Neural cell (in vitro differentiated cells): ENCODE results near the gene HOXC10. TPM values are rescaled to one million over a fixed set of nuclear protein-coding genes. Genes with fewer than 3 reads are reported as not detected.

Experiments used
- H2AFZ ChIP-seq: fragments of 200-600, 300-800 bp; sonication (generic), shearing (Covaris generic); 2 replicates; pipeline ENCODE4 v1.6.0; 2014; ENCODE audit warnings: low read depth, mild to moderate bottlenecking, antibody characterized with exemption, low read length, moderate library complexity
- H3F3A ChIP-seq: fragments of 200-600 bp; shearing (Covaris generic); 2 replicates; pipeline ENCODE4 v1.6.1; 2016; ENCODE audit warnings: mild to moderate bottlenecking, moderate library complexity, mixed read lengths, antibody characterized with exemption, low read length; ENCODE audit not compliant: insufficient read depth, poor library complexity, severe bottlenecking
- H3K27ac ChIP-seq: fragments of 200-600, 300-800 bp; sonication (generic), shearing (Covaris generic); 2 replicates; pipeline ENCODE4 v1.5.1; 2014; ENCODE audit warnings: mild to moderate bottlenecking, low read length, moderate library complexity
- H3K27me3 ChIP-seq: fragments of 300-800, 200-600 bp; sonication (generic), shearing (Covaris generic); 2 replicates; pipeline ENCODE4 v1.6.0; 2014; ENCODE audit warnings: mild to moderate bottlenecking, low read depth, low read length, moderate library complexity; ENCODE audit not compliant: insufficient read depth
- H3K36me3 ChIP-seq: fragments of 300-800, 200-600 bp; sonication (generic), shearing (Covaris generic); 2 replicates; pipeline ENCODE4 v1.5.1; 2014; ENCODE audit warnings: mild to moderate bottlenecking, antibody characterized with exemption, low read length, moderate library complexity; ENCODE audit not compliant: insufficient read depth
- H3K4me2 ChIP-seq: fragments of 300-800, 200-600 bp; sonication (generic), shearing (Covaris generic); 2 replicates; pipeline ENCODE4 v1.6.0; 2014; ENCODE audit warnings: mild to moderate bottlenecking, low read length
- H3K4me3 ChIP-seq: fragments of 300-800, 200-600 bp; sonication (generic), shearing (Covaris generic); 2 replicates; pipeline ENCODE4 v1.5.1; 2014; ENCODE audit warnings: mild to moderate bottlenecking, low read length, moderate library complexity
- H3K79me2 ChIP-seq: fragments of 200-600 bp; shearing (Covaris generic); replicated peaks from 2 replicates; pipeline ENCODE4 v1.6.0; 2014; ENCODE audit warnings: mild to moderate bottlenecking, low read length, moderate library complexity; ENCODE audit not compliant: insufficient read depth
- H3K9ac ChIP-seq: fragments of 300-800, 200-600 bp; sonication (generic), shearing (Covaris generic); 2 replicates; pipeline ENCODE4 v1.6.1; 2016; ENCODE audit warnings: mild to moderate bottlenecking, low read length, mixed read lengths
- H3K9me2 ChIP-seq: fragments of 200-600 bp; shearing (Covaris generic); 2 replicates; pipeline ENCODE4 v1.6.1; 2016; ENCODE audit warnings: mild to moderate bottlenecking, low read length, mixed read lengths; ENCODE audit not compliant: insufficient read depth
- H3K9me3 ChIP-seq: fragments of 200-600, 300-800 bp; sonication (generic), shearing (Covaris generic); 2 replicates; pipeline ENCODE4 v1.6.1; 2016; ENCODE audit warnings: mild to moderate bottlenecking, mixed run types, low read length, moderate library complexity, mixed read lengths
- H4K20me1 ChIP-seq: fragments of 200-600 bp; shearing (Covaris generic); 2 replicates; pipeline ENCODE4 v1.6.1; 2016; ENCODE audit warnings: mild to moderate bottlenecking, mixed run types; ENCODE audit not compliant: insufficient read depth
- CTCF ChIP-seq: fragments of 450-650 bp; IDR thresholded peaks from 2 replicates; pipeline ENCODE4 v1.5.1; 2014; ENCODE audit warnings: antibody characterized with exemption, mild to moderate bottlenecking, moderate library complexity; ENCODE audit not compliant: poor library complexity, severe bottlenecking
- EP300 ChIP-seq: fragments of 450-650 bp; conservative IDR thresholded peaks from 2 replicates; pipeline ENCODE4 v1.6.1; 2014; ENCODE audit warnings: antibody characterized with exemption, mild to moderate bottlenecking, moderate library complexity; ENCODE audit not compliant: poor library complexity, severe bottlenecking
- EZH2 ChIP-seq: fragments of 200-600, 300-800 bp; shearing (Covaris generic), sonication (generic); IDR thresholded peaks from 2 replicates; pipeline ENCODE4 v1.6.1; 2014; ENCODE audit warnings: antibody characterized with exemption, low read length, borderline replicate concordance, mild to moderate bottlenecking; ENCODE audit not compliant: insufficient read depth, poor library complexity, severe bottlenecking
- MXI1 ChIP-seq: fragments of 450-650 bp; conservative IDR thresholded peaks from 2 replicates; pipeline ENCODE4 v1.6.1; 2014; ENCODE audit warnings: antibody characterized with exemption, mild to moderate bottlenecking; ENCODE audit not compliant: poor library complexity, severe bottlenecking
- POLR2AphosphoS5 ChIP-seq: IDR thresholded peaks from 2 replicates; pipeline ENCODE4 v1.6.1; 2012
- RAD21 ChIP-seq: fragments of 450-650 bp; conservative IDR thresholded peaks from 2 replicates; pipeline ENCODE4 v1.6.1; 2014; ENCODE audit warnings: antibody characterized with exemption, mild to moderate bottlenecking, moderate library complexity
- SMC3 ChIP-seq: fragments of 450-650 bp; conservative IDR thresholded peaks from 2 replicates; pipeline ENCODE4 v1.6.1; 2014; ENCODE audit warnings: antibody characterized with exemption, mild to moderate bottlenecking, moderate library complexity; ENCODE audit not compliant: poor library complexity
- TAF1 ChIP-seq: IDR thresholded peaks from 2 replicates; pipeline ENCODE4 v1.6.1; 2012; ENCODE audit warnings: low read depth
- polyA plus RNA-seq: library from polyadenylated mRNA; depleted of rRNA; stranded (reverse); fragments of >200 nt; gene quantifications from 2 replicates; pipeline ENCODE4 v1.2.3, GENCODE V29; 2014
- TF ChIP-seq, protein P1 (sequence below): IDR thresholded peaks from 2 replicates; pipeline ENCODE4 v1.6.1; 2012; ENCODE audit warnings: borderline replicate concordance

Gene HOXC10
- polyA plus RNA-seq, 1 donor from 2014 or later: not detected

- no peak overlapping the region for H3K9ac ChIP-seq
- H3K4me2 ChIP-seq: no peak overlapping the region
- no peaks in the 10 kb centered on the region for H3K9me3 ChIP-seq
- H3K27ac ChIP-seq: no peak overlapping the region
- H2AFZ ChIP-seq: no peak overlapping the region
- H3K27me3 ChIP-seq: peaks cover 99% of the 10 kb centered on the region
- no peak overlapping the region for H3K4me3 ChIP-seq
- TF ChIP-seq MXI1 (no peak), RAD21 (no peak), EZH2 (no peak), POLR2AphosphoS5 (no peak), EP300 (no peak), TAF1 (no peak), SMC3 (no peak), CTCF (no peak)
- TF ChIP-seq, protein P1, sequence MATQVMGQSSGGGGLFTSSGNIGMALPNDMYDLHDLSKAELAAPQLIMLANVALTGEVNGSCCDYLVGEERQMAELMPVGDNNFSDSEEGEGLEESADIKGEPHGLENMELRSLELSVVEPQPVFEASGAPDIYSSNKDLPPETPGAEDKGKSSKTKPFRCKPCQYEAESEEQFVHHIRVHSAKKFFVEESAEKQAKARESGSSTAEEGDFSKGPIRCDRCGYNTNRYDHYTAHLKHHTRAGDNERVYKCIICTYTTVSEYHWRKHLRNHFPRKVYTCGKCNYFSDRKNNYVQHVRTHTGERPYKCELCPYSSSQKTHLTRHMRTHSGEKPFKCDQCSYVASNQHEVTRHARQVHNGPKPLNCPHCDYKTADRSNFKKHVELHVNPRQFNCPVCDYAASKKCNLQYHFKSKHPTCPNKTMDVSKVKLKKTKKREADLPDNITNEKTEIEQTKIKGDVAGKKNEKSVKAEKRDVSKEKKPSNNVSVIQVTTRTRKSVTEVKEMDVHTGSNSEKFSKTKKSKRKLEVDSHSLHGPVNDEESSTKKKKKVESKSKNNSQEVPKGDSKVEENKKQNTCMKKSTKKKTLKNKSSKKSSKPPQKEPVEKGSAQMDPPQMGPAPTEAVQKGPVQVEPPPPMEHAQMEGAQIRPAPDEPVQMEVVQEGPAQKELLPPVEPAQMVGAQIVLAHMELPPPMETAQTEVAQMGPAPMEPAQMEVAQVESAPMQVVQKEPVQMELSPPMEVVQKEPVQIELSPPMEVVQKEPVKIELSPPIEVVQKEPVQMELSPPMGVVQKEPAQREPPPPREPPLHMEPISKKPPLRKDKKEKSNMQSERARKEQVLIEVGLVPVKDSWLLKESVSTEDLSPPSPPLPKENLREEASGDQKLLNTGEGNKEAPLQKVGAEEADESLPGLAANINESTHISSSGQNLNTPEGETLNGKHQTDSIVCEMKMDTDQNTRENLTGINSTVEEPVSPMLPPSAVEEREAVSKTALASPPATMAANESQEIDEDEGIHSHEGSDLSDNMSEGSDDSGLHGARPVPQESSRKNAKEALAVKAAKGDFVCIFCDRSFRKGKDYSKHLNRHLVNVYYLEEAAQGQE: no peak
- H3F3A ChIP-seq: no peaks in the 10 kb centered on the region
- H3K79me2 ChIP-seq: no peaks in the 10 kb centered on the region
- H3K36me3 ChIP-seq: no peaks in the 10 kb centered on the region
- no peaks in the 10 kb centered on the region for H3K9me2 ChIP-seq
- H4K20me1 ChIP-seq: no peaks in the 10 kb centered on the region
Measured at GRCh38 chr12:54007538-54008259, 22.8 kb downstream of the HOXC10 start.

- H3K9ac ChIP-seq: no peak overlapping the region
- peaks cover 99% of the 10 kb centered on the region for H3K27me3 ChIP-seq
- TF ChIP-seq MXI1: no peak
- no peak for TF ChIP-seq EZH2
- TF ChIP-seq EP300: no peak
- TF ChIP-seq CTCF: no peak
- no peak for TF ChIP-seq TAF1
- TF ChIP-seq SMC3: no peak
- no peak for TF ChIP-seq POLR2AphosphoS5
- no peak for TF ChIP-seq RAD21
- TF ChIP-seq, protein P1: no peak
- H3K79me2 ChIP-seq: no peaks in the 10 kb centered on the region
- H3K9me3 ChIP-seq: no peaks in the 10 kb centered on the region
- H3K36me3 ChIP-seq: no peaks in the 10 kb centered on the region
- no peaks in the 10 kb centered on the region for H3K9me2 ChIP-seq
- H2AFZ ChIP-seq: no peak overlapping the region
- no peak overlapping the region for H3K4me3 ChIP-seq
- no peak overlapping the region for H3K4me2 ChIP-seq
- H4K20me1 ChIP-seq: no peaks in the 10 kb centered on the region
- no peaks in the 10 kb centered on the region for H3F3A ChIP-seq
- H3K27ac ChIP-seq: no peak overlapping the region
Measured at GRCh38 chr12:54008260-54008552, 23.3 kb downstream of the HOXC10 start.
